ENCODE results near the gene NCEH1.

Gene NCEH1

GRCh38 chr3:172647080-172647479, 63.8 kb downstream of the NCEH1 start:
- in situ Hi-C loops (cut with MboI; ENCODE audit: low sequenced_read_pairs) = no loop called here

DNA sequence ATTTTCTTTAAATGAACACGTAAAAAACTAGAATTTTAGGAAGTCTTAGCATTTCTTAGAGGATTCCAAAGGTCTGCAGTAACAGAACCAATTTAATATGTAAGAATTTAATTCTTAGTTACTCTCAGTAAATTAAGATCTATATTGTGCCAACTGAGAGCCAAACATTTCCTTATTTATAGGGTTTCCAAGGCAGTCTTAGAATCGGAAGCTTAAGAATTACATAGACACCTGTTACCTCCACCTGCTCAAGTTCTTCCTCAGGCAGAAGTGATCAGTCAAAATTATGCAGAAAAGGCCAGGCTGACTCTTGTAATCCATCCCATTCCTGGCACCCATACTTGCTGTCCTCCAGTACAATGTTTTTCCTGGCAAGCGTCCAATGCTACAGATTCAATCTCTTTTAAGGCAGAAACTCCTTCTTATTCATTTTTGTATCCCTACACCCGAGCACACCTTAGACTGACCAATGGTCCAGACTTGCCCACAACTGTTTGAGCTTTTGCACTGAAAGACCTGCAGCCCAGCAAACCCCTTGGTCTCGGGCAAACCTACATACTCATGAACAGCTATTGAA, 64.3 kb downstream of the NCEH1 start:
- in situ Hi-C loops (cut with MboI; ENCODE audit: low sequenced_read_pairs) = no loop called here

- in situ Hi-C loops (cut with MboI; ENCODE audit: low sequenced_read_pairs) = no loop called here
Measured at GRCh38 chr3:172644258-172644657, 66.6 kb downstream of the NCEH1 start.

GRCh38 chr3:172643506-172644179, 67.2 kb downstream of the NCEH1 start:
- in situ Hi-C loops (cut with MboI; ENCODE audit: low sequenced_read_pairs) = no loop called here

GRCh38 chr3:172641291-172641690, 69.6 kb downstream of the NCEH1 start:
- in situ Hi-C loops (cut with MboI; ENCODE audit: low sequenced_read_pairs) = no loop called here

DNA sequence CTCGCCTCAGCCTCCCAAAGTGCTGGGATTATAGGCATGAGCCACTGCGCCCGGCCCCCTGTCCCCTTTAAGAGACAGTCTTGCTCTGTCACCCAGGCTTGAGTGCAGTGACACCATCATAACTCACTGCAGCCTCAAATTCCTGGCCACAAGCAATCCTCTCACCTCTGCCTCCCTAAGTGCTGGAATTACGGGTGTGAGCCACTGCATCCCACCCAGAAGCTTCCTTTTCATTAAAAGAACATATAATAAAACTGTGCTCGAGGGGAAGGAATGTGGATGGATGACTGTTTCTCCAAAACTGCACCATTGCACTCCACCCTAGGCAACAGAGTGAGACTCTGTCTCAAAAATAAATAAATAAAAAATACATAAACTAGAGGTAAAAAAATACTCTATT, 70.1 kb downstream of the NCEH1 start:
- in situ Hi-C loops (cut with MboI; ENCODE audit: low sequenced_read_pairs) = no loop called here

- in situ Hi-C loops (cut with MboI; ENCODE audit: low sequenced_read_pairs) = no loop called here
Measured at GRCh38 chr3:172635588-172635987, 75.3 kb downstream of the NCEH1 start.

DNA sequence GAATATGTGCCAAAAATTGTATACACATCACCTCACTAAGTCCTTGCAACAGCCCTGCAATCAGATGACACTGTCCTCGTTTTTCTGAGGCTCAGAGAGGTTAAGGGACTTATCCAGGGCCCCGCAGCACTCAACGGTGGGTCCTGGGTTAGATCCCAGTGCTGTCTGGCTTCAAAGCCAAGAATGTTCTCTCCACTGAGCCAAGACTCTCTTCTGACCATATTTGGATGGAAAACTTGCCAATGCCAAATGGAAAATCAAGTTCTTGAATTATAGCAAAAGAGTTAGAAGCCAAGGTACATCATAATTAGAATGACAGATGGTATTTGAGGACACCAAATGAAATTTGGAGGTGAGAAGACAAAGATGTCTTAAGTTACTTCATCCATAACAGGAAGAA, 75.9 kb downstream of the NCEH1 start:
- in situ Hi-C loops (cut with MboI; ENCODE audit: low sequenced_read_pairs) = no loop called here

DNA sequence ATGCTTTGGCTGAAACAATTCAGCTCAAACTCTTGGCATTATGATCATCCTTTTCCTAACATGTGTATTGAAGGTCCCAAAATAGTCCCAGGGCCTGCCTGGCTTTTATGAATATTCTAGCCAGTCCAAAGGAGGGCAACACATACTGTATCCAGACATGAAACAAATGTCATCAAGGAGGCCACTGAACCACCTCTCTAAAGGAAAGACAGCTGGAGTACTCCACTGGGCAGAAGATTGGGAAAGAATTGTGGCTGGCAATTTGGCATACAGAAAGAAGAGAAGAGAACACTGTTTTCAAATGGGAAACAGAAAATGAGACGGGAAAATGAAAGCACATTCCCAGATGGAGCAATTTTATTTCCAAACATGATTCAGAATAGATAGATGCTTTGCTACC, 80.6 kb downstream of the NCEH1 start:
- in situ Hi-C loops (cut with MboI; ENCODE audit: low sequenced_read_pairs) = no loop called here

DNA sequence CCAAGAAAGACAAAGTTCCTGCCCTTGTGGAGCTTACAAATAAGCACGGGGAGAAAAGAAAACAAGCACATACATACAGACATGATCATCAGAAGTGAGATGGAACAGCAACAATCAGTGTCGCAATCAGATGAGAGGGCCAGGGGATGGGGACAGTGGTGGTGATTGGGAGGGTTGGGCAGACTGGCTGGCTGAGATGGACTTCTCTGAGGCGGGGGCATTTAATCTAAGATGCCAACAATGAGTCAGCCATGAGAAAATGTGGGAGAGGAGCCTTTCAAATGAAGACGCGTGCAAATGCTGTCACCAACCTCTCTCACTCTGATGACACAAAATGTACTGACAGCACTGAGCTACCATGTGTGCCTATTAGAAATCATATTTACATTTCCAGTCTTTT, 81.4 kb downstream of the NCEH1 start:
- in situ Hi-C loops (cut with MboI; ENCODE audit: low sequenced_read_pairs) = no loop called here

- in situ Hi-C loops (cut with MboI; ENCODE audit: low sequenced_read_pairs) = no loop called here
Measured at GRCh38 chr3:172627057-172627809, 83.6 kb downstream of the NCEH1 start.

DNA sequence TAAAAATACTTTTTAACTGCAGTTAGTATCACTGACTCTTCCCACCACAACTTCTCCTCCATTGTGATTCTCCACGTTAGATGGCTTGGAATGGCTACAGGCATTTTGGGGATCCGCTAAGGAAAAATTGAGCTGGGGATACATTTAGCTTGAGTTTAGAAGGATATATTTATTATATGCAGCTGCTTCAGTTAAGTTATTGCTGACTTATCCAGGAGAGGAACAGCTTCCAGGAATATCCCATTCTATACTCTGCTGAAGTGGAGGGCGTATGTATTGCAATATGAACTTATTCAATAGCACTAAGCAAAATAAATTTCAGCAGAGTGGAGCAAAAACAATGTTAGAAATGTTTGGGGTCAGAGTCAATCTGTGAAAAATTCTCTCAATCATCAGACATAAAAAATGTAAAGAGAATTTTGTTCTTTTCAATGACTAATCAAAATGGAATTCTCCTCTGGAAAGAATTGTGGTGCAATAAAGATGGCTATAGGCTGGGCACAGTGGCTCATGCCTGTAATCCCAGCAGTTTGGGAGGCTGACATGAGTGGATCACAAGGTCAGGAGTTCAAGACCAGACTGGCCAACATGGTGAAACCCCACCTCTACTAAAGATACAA, 84.7 kb downstream of the NCEH1 start:
- in situ Hi-C loops (cut with MboI; ENCODE audit: low sequenced_read_pairs) = no loop called here

DNA sequence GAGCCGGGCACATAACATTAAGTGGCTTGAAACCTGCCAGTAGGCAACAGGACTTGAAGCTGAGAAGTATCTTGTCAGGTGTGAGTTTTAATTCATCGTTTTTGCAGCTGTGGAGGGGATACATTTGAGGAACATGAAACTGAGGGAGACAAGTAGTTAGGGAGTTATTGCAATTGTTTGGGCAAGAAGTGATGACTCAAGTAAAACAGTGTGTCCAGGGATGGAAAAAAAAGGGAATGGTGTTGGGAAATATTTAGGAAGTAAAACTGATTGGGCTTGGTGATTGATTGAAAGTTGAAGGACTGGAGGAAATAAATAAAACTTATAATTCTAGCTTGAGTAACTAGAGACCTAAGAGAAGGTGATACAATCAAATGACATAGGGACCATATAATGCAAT, 85.5 kb downstream of the NCEH1 start:
- in situ Hi-C loops (cut with MboI; ENCODE audit: low sequenced_read_pairs) = no loop called here

DNA sequence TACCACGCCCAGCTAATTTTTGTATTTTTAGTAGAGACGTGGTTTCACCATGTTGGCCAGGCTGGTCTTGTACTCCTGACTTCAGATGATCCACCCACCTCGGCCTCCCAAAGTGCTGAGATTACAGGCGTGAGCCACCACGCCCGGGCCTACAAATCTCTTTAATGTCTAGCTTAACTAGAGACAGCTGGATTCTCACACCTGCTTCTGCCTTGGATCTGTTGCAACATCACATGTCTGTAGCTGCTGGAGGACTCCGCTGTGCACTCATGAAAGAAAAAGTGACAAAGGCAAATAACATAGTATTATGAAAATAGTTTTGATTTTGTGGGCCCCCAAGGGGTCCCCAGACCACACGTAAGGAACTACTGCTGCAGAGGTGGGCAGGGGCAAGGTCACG, 85.9 kb downstream of the NCEH1 start:
- in situ Hi-C loops (cut with MboI; ENCODE audit: low sequenced_read_pairs) = no loop called here

DNA sequence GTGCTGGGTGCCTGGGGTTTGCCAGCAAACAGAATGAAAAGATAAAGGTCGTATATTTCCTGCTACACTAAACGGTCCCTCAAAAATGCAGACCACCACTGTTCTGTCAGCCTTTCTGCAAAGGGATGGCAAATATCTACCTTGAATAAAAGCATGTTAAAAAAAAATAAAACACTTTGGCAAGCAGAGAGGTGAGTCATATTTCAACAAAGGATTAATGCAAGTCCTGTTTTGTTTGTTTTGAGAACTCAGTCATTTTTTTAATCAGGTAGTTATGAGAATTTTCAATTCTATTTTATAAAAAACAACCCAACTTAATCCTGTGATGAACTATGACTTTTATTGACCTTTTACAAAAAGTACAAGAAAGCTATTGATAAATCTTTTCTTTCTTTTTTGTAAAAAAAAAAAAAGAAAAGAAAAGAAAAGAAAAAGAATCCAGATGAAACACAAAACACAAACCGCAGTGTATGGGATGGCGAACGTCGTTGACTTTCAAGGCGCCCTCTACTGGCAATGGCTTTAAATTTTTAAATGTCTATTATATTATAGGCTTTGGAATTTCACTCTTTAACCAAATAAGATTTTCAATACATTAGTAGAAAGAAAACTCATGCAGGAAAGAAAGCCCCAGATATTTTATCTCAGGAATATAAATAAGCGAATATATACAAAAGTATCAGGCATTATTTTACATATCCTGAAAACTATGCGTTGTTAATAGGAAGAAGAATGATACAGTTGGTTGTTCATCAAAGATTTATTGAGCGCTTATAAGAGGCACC, 87.8 kb downstream of the NCEH1 start:
- in situ Hi-C loops (cut with MboI; ENCODE audit: low sequenced_read_pairs) = no loop called here

GRCh38 chr3:172622156-172622555, 88.7 kb downstream of the NCEH1 start:
- in situ Hi-C loops (cut with MboI; ENCODE audit: low sequenced_read_pairs) = no loop called here

DNA sequence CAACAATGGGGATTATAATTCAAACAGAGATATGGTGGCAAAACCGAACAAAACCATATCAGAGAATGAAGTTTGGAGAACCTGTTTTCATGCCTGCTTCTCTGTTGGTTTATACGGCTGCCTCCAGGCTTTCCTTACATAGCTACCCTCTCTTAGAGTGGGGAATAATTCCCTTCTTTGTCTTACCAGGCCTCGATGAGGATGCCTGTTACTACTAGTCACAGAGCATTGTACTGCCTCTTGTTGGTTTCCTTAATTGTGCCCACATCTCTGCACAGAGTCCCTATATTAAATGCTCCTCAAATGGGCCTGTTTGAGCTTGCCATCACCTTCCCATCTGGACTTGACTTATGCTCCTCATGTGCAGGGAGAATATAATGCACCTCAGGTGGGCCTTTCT, 92.9 kb downstream of the NCEH1 start:
- in situ Hi-C loops (cut with MboI; ENCODE audit: low sequenced_read_pairs) = no loop called here

DNA sequence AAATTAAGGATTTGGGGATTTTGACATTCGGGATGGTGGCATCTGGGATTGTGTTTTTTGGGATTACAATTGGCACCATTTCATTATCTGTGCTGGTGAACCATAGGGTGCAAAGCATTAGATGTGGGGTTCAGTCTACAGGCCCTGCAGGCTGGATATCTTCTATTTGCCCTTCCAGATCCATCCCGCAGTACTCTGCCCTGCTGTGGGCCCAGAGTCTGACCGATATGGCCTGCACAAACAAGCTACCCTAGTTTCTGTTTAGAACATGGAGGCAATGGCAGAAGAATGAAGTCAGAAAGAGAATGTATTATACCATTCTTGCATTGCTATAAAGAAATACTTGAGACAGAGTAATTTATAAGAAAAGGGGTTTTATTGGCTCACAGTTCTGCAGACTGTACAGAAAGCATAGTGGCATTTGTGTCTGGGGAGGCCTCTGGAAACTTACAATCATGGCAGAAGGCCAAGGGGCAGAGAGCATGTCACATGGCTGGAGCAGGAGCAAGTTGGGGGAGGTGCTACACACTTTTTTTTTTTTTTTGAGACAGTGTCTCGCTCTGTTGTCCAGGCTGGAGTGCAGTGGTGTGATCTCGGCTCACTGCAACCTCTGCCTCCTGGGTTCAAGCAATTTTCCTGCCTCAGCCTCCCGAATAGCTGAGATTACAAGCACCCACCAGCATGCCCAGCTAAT, 93.7 kb downstream of the NCEH1 start:
- in situ Hi-C loops (cut with MboI; ENCODE audit: low sequenced_read_pairs) = no loop called here

DNA sequence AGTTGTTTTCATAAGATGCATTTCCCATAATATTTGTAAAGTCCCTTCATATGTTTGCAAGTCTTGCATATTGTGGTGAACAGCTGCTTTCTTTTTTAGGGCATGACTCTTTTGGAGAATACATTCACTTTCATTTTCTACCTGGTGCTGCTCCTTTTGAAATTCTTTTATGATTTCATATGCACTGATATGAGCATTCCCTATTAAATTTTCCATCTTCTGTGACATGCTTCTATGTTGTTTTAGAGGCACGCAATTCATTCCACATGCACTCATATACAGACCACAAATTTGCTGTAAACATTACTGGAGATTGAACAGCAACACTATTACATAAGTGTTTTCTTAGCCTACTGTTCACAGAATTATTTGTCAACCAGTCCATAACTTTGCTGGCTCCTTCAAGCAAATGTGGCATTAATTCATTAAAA, 94.8 kb downstream of the NCEH1 start:
- in situ Hi-C loops (cut with MboI; ENCODE audit: low sequenced_read_pairs) = no loop called here

GRCh38 chr3:172615296-172615695, 95.6 kb downstream of the NCEH1 start:
- in situ Hi-C loops (cut with MboI; ENCODE audit: low sequenced_read_pairs) = no loop called here
